AG04450 (cell line): ENCODE data around the gene RAI2. TPM values are rescaled to one million over a fixed set of nuclear protein-coding genes. Genes with fewer than 3 reads are reported as not detected.

Experiments used
- CTCF ChIA-PET: fragments of 300-600, 350-600 bp; formaldehyde crosslinking; extraction: SDS; loops from one replicate; lab custom pipeline; 2022; ENCODE audit warnings: antibody characterized with exemption, inconsistent platforms; lab: Charles Lee
- POLR2A ChIA-PET: fragments of 350-600 bp; formaldehyde crosslinking; extraction: SDS; loops from one replicate; lab custom pipeline; 2021; ENCODE audit warnings: antibody characterized with exemption, inconsistent platforms; lab: Yijun Ruan, JAX
- DNase-seq: peaks from one replicate; pipeline ENCODE4 v3.0.0-alpha.2; 2011; ENCODE audit warnings: low read depth, low spot score
- H3K27ac ChIP-seq: one replicate; pipeline ENCODE4 v1.5.1; 2012; ENCODE audit warnings: low read depth, low read length, control low read depth
- H3K27me3 ChIP-seq: one replicate; pipeline ENCODE4 v1.6.0; 2012; ENCODE audit warnings: low read length; ENCODE audit not compliant: control insufficient read depth, insufficient read depth
- H3K4me3 ChIP-seq: 2 replicates; pipeline ENCODE4 v1.5.1; 2011; ENCODE audit warnings: mild to moderate bottlenecking, low read depth, low read length, control low read depth
- H3K9me3 ChIP-seq: 2 replicates; pipeline ENCODE4 v1.5.1; 2012; ENCODE audit warnings: low read length; ENCODE audit not compliant: control insufficient read depth, insufficient read depth
- polyA plus RNA-seq: library from polyadenylated mRNA; depleted of rRNA; stranded (reverse); fragments of >200 nt; gene quantifications from 2 replicates; pipeline ENCODE4 v1.2.3, GENCODE V29; 2011
- TF ChIP-seq, protein P1 (sequence below): IDR thresholded peaks from 2 replicates; pipeline ENCODE4 v1.5.1; 2011; ENCODE audit warnings: low read depth, low read length, control low read depth, inconsistent platforms

The RAI2 gene
- polyA plus RNA-seq, 1 experiment, result not detected

DNA sequence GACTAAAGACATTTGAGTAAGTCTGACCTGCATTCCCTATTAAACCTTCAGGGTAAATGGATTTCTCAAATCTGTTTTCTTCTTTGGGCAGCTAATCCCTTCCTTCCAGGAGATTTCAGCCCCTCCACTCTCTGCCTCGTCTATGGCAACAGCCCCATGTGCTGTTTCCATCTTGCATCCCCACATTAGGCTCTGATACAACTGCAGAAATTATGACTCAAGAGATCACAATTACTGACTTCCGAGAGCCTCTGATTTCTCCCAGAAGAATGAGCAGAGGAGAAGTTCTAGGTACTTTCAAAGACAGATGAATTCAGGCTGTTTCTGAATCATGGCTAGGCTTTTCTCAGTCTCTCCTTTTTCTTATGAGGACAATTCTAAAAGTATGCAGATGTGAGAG lies 38.7 kb downstream of the RAI2 start:
- TF ChIP-seq, protein P1, sequence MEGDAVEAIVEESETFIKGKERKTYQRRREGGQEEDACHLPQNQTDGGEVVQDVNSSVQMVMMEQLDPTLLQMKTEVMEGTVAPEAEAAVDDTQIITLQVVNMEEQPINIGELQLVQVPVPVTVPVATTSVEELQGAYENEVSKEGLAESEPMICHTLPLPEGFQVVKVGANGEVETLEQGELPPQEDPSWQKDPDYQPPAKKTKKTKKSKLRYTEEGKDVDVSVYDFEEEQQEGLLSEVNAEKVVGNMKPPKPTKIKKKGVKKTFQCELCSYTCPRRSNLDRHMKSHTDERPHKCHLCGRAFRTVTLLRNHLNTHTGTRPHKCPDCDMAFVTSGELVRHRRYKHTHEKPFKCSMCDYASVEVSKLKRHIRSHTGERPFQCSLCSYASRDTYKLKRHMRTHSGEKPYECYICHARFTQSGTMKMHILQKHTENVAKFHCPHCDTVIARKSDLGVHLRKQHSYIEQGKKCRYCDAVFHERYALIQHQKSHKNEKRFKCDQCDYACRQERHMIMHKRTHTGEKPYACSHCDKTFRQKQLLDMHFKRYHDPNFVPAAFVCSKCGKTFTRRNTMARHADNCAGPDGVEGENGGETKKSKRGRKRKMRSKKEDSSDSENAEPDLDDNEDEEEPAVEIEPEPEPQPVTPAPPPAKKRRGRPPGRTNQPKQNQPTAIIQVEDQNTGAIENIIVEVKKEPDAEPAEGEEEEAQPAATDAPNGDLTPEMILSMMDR, result no peak
- H3K9me3 ChIP-seq, result no peaks in the 10 kb centered on the region
- no peak overlapping the region for H3K27ac ChIP-seq
- H3K27me3 ChIP-seq, result no peaks in the 10 kb centered on the region
- no peak overlapping the region for H3K4me3 ChIP-seq
- ChIA-PET POLR2A (no interaction called here), CTCF (no interaction called here)
- no peak for DNase-seq

- no peak for DNase-seq
- ChIA-PET POLR2A (no interaction called here), CTCF (no interaction called here)
- H3K27me3 ChIP-seq, result no peaks in the 10 kb centered on the region
- no peak overlapping the region for H3K27ac ChIP-seq
- no peak overlapping the region for H3K4me3 ChIP-seq
- no peaks in the 10 kb centered on the region for H3K9me3 ChIP-seq
- TF ChIP-seq, protein P1, result no peak
Observed at GRCh38 chrX:17820100-17820499, 41.0 kb downstream of the RAI2 start.

- H3K9me3 ChIP-seq, result no peaks in the 10 kb centered on the region
- CTCF ChIA-PET, result interaction anchor here (0.6 kb wide), 1 partner anchor 559 kb away, joined by 3 read pairs; no protein-coding TSS in a partner anchor
- TF ChIP-seq, protein P1, result no peak
- H3K4me3 ChIP-seq, result no peak overlapping the region
- H3K27ac ChIP-seq, result no peak overlapping the region
- POLR2A ChIA-PET, result no interaction called here
- H3K27me3 ChIP-seq, result no peaks in the 10 kb centered on the region
- DNase-seq, result no peak
Observed at GRCh38 chrX:17818726-17819125, 42.4 kb downstream of the RAI2 start.

DNA sequence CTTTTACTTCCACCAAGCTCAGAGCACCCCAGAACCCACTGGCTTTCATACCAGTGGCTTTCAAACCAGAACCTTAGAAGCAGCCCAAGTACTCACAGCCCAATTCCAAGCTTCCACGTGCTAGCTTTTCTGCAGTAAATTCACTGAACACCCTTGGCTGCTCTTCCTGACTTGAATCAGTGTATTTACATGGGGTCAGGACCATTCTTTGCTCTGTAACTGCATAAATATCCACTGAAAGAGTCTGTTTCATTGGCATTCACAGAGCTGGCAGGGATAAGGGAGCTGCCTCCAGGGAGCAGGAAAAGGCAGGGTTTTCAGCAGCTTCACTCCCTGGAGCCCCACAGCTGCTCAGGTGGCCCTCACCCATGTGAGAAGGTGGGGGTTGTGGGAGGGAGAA lies 43.8 kb downstream of the RAI2 start:
- DNase-seq, result no peak
- TF ChIP-seq, protein P1, result no peak
- Histone ChIP-seq H3K9me3 (no peaks in the 10 kb centered on the region), H3K27me3 (no peaks in the 10 kb centered on the region), H3K4me3 (no peak overlapping the region), H3K27ac (no peak overlapping the region)
- CTCF ChIA-PET, result no interaction called here
- POLR2A ChIA-PET, result no interaction called here

GRCh38 chrX:17814557-17814956 lies 46.5 kb downstream of the RAI2 start:
- no peak for DNase-seq
- ChIA-PET POLR2A (no interaction called here), CTCF (no interaction called here)

More at GRCh38 chrX:17814557-17814956, 46.5 kb downstream of the RAI2 start:
- Histone ChIP-seq H3K27me3 (no peaks in the 10 kb centered on the region), H3K9me3 (no peaks in the 10 kb centered on the region), H3K27ac (no peak overlapping the region), H3K4me3 (no peak overlapping the region)
- TF ChIP-seq, protein P1, result no peak
